ENCODE results near the gene PDE7B.

PDE7B gene

GRCh38 chr6:136069119-136069518 is 217.6 kb downstream of the PDE7B start:
- DNase-seq (ENCODE audit: low read depth, low spot score), result no peak

GRCh38 chr6:136070815-136071214 is 219.3 kb downstream of the PDE7B start:
- no peak for DNase-seq (ENCODE audit: low read depth, low spot score)

- no peak for DNase-seq (ENCODE audit: low read depth, low spot score)
Observed at GRCh38 chr6:136072691-136073090, 221.2 kb downstream of the PDE7B start.

- DNase-seq (ENCODE audit: low read depth, low spot score), result no peak
Observed at GRCh38 chr6:136073216-136073615, 221.7 kb downstream of the PDE7B start.

GRCh38 chr6:136076496-136076895 is 225.0 kb downstream of the PDE7B start:
- DNase-seq (ENCODE audit: low read depth, low spot score), result no peak

- DNase-seq (ENCODE audit: low read depth, low spot score), result no peak
Observed at GRCh38 chr6:136077834-136078576, 226.5 kb downstream of the PDE7B start.

- DNase-seq (ENCODE audit: low read depth, low spot score), result no peak
Observed at GRCh38 chr6:136079701-136080565, 228.4 kb downstream of the PDE7B start.

GRCh38 chr6:136083540-136083939 is 232.0 kb downstream of the PDE7B start:
- no peak for DNase-seq (ENCODE audit: low read depth, low spot score)

GRCh38 chr6:136084403-136084802 is 232.9 kb downstream of the PDE7B start:
- DNase-seq (ENCODE audit: low read depth, low spot score), result no peak

- no peak for DNase-seq (ENCODE audit: low read depth, low spot score)
Observed at GRCh38 chr6:136085370-136086115, 234.0 kb downstream of the PDE7B start.

GRCh38 chr6:136086686-136087085 is 235.2 kb downstream of the PDE7B start:
- no peak for DNase-seq (ENCODE audit: low read depth, low spot score)

- DNase-seq (ENCODE audit: low read depth, low spot score), result no peak
Observed at GRCh38 chr6:136087986-136088385, 236.5 kb downstream of the PDE7B start.

GRCh38 chr6:136088693-136089092 is 237.2 kb downstream of the PDE7B start:
- DNase-seq (ENCODE audit: low read depth, low spot score), result no peak

- no peak for DNase-seq (ENCODE audit: low read depth, low spot score)
Observed at GRCh38 chr6:136089876-136090275, 238.4 kb downstream of the PDE7B start.

- no peak for DNase-seq (ENCODE audit: low read depth, low spot score)
Observed at GRCh38 chr6:136090929-136091328, 239.4 kb downstream of the PDE7B start.

GRCh38 chr6:136092897-136093296 is 241.4 kb downstream of the PDE7B start:
- no peak for DNase-seq (ENCODE audit: low read depth, low spot score)

- no peak for DNase-seq (ENCODE audit: low read depth, low spot score)
Observed at GRCh38 chr6:136093835-136094234, 242.3 kb downstream of the PDE7B start.

GRCh38 chr6:136094812-136095211 is 243.3 kb downstream of the PDE7B start:
- DNase-seq (ENCODE audit: low read depth, low spot score), result no peak

- DNase-seq (ENCODE audit: low read depth, low spot score), result no peak
Observed at GRCh38 chr6:136095986-136096385, 244.5 kb downstream of the PDE7B start.

- DNase-seq (ENCODE audit: low read depth, low spot score), result peak; percentile 46
Observed at GRCh38 chr6:136102991-136103688, 251.6 kb downstream of the PDE7B start.

- DNase-seq (ENCODE audit: low read depth, low spot score), result peak; percentile 95
Observed at GRCh38 chr6:136103763-136104311, 252.3 kb downstream of the PDE7B start.

All from ELF-1 (cell line).